ENCODE data around the gene MSI2.

MSI2 gene

GRCh38 chr17:57694051-57694450, 437.7 kb downstream of the MSI2 start:
- H3K9me3 ChIP-seq (ENCODE audit: control insufficient read depth, insufficient read depth, low read length), result no peaks in the 10 kb centered on the region
- H3K4me2 ChIP-seq (ENCODE audit: low read length), result no peak overlapping the region
- H3K4me1 ChIP-seq (ENCODE audit: control insufficient read depth, low read length), result peaks cover 16% of the 10 kb centered on the region
- H3K36me3 ChIP-seq (ENCODE audit: control insufficient read depth, low read length), result no peaks in the 10 kb centered on the region
- H3K79me2 ChIP-seq (ENCODE audit: control insufficient read depth, low read length), result no peaks in the 10 kb centered on the region
- no peak overlapping the region for H3K4me3 ChIP-seq (ENCODE audit: low read length)
- H3K27ac ChIP-seq (ENCODE audit: low read depth, low read length), result no peak overlapping the region
- no peaks in the 10 kb centered on the region for H4K20me1 ChIP-seq (ENCODE audit: control insufficient read depth, insufficient read depth, low read depth, low read length)
- TF ChIP-seq EZH2phosphoT487 (IDR thresholded peaks at IDR 0.05; ENCODE audit: borderline replicate concordance, low read length) (no peak), CTCF (IDR thresholded peaks at IDR 0.05; ENCODE audit: low read depth, low read length, poor library complexity, severe bottlenecking) (no peak)
- 0 out of 2 replicates have a peak, but pooled peaks cover 3% of the 10 kb centered on the region for H3F3A ChIP-seq (ENCODE audit: control insufficient read depth, insufficient read depth)
- no peaks in the 10 kb centered on the region for H3K27me3 ChIP-seq (ENCODE audit: control insufficient read depth, low read length)
- no peaks in the 10 kb centered on the region for H3K9me2 ChIP-seq (replicated peaks; ENCODE audit: control insufficient read depth, low read length)

- Histone ChIP-seq H4K20me1 (ENCODE audit: control insufficient read depth, insufficient read depth, low read depth, low read length) (no peaks in the 10 kb centered on the region), H3K4me3 (ENCODE audit: low read length) (no peak overlapping the region), H3K4me1 (ENCODE audit: control insufficient read depth, low read length) (peaks cover 19% of the 10 kb centered on the region), H3K9me3 (ENCODE audit: control insufficient read depth, insufficient read depth, low read length) (no peaks in the 10 kb centered on the region), H3F3A (ENCODE audit: control insufficient read depth, insufficient read depth) (no peaks in the 10 kb centered on the region), H3K4me2 (ENCODE audit: low read length) (no peak overlapping the region), H3K27ac (ENCODE audit: low read depth, low read length) (no peak overlapping the region), H3K36me3 (ENCODE audit: control insufficient read depth, low read length) (no peaks in the 10 kb centered on the region), H3K27me3 (ENCODE audit: control insufficient read depth, low read length) (no peaks in the 10 kb centered on the region), H3K9me2 (replicated peaks; ENCODE audit: control insufficient read depth, low read length) (no peaks in the 10 kb centered on the region), H3K79me2 (ENCODE audit: control insufficient read depth, low read length) (no peaks in the 10 kb centered on the region)
- TF ChIP-seq CTCF (IDR thresholded peaks at IDR 0.05; ENCODE audit: low read depth, low read length, poor library complexity, severe bottlenecking), result no peak
- no peak for TF ChIP-seq EZH2phosphoT487 (IDR thresholded peaks at IDR 0.05; ENCODE audit: borderline replicate concordance, low read length)
Measured at GRCh38 chr17:57696050-57696449, 439.7 kb downstream of the MSI2 start.

- Histone ChIP-seq H3K27me3 (ENCODE audit: control insufficient read depth, low read length) (no peaks in the 10 kb centered on the region), H3K4me1 (ENCODE audit: control insufficient read depth, low read length) (peaks cover 19% of the 10 kb centered on the region)
- TF ChIP-seq EZH2phosphoT487 (IDR thresholded peaks at IDR 0.05; ENCODE audit: borderline replicate concordance, low read length) (no peak), CTCF (IDR thresholded peaks at IDR 0.05; ENCODE audit: low read depth, low read length, poor library complexity, severe bottlenecking) (no peak)
Measured at GRCh38 chr17:57697197-57697596, 440.9 kb downstream of the MSI2 start.

More at GRCh38 chr17:57697197-57697596, 440.9 kb downstream of the MSI2 start:
- no peaks in the 10 kb centered on the region for H3K79me2 ChIP-seq (ENCODE audit: control insufficient read depth, low read length)
- H4K20me1 ChIP-seq (ENCODE audit: control insufficient read depth, insufficient read depth, low read depth, low read length), result no peaks in the 10 kb centered on the region
- no peaks in the 10 kb centered on the region for H3K9me2 ChIP-seq (replicated peaks; ENCODE audit: control insufficient read depth, low read length)
- H3K4me2 ChIP-seq (ENCODE audit: low read length), result no peak overlapping the region
- H3K9me3 ChIP-seq (ENCODE audit: control insufficient read depth, insufficient read depth, low read length), result no peaks in the 10 kb centered on the region
- H3K36me3 ChIP-seq (ENCODE audit: control insufficient read depth, low read length), result no peaks in the 10 kb centered on the region
- no peak overlapping the region for H3K27ac ChIP-seq (ENCODE audit: low read depth, low read length)
- H3K4me3 ChIP-seq (ENCODE audit: low read length), result no peak overlapping the region
- H3F3A ChIP-seq (ENCODE audit: control insufficient read depth, insufficient read depth), result no peaks in the 10 kb centered on the region

Data from DOHH2 (cell line).